ENCODE data around the gene RGL3.

The RGL3 gene

GRCh38 chr19:11448923-11449554 is 29.9 kb upstream of the RGL3 start:
- no peak for TF ChIP-seq CTCF (IDR thresholded peaks at IDR 0.05; ENCODE audit: borderline replicate concordance, control extremely low read depth, extremely low read depth, insufficient read depth, missing control alignments)
- in situ Hi-C loops (cut with MboI; ENCODE audit: low sequenced_read_pairs, unreplicated experiment): no loop called here
- no peak for DNase-seq (ENCODE audit: low spot score)

GRCh38 chr19:11448410-11448809 is 29.3 kb upstream of the RGL3 start:
- no peak for DNase-seq (ENCODE audit: low spot score)
- in situ Hi-C loops (cut with MboI; ENCODE audit: low sequenced_read_pairs, unreplicated experiment): no loop called here
- no peak for TF ChIP-seq CTCF (IDR thresholded peaks at IDR 0.05; ENCODE audit: borderline replicate concordance, control extremely low read depth, extremely low read depth, insufficient read depth, missing control alignments)

- no peak for DNase-seq (ENCODE audit: low spot score)
- in situ Hi-C loops (cut with MboI; ENCODE audit: low sequenced_read_pairs, unreplicated experiment): no loop called here
These were observed 28.5 kb upstream of the RGL3 start for GRCh38 chr19:11447347-11448262.

GRCh38 chr19:11446652-11447301 is 27.7 kb upstream of the RGL3 start:
- peak; percentile 87 for TF ChIP-seq CTCF (IDR thresholded peaks at IDR 0.05; ENCODE audit: borderline replicate concordance, control extremely low read depth, extremely low read depth, insufficient read depth, missing control alignments)
- DNase-seq (ENCODE audit: low spot score): peak; percentile 81
- in situ Hi-C loops (cut with MboI; ENCODE audit: low sequenced_read_pairs, unreplicated experiment): no loop called here

More at GRCh38 chr19:11447347-11448262, 28.5 kb upstream of the RGL3 start:
- TF ChIP-seq CTCF (IDR thresholded peaks at IDR 0.05; ENCODE audit: borderline replicate concordance, control extremely low read depth, extremely low read depth, insufficient read depth, missing control alignments): no peak

- TF ChIP-seq CTCF (IDR thresholded peaks at IDR 0.05; ENCODE audit: borderline replicate concordance, control extremely low read depth, extremely low read depth, insufficient read depth, missing control alignments): no peak
- DNase-seq (ENCODE audit: low spot score): no peak
- in situ Hi-C loops (cut with MboI; ENCODE audit: low sequenced_read_pairs, unreplicated experiment): no loop called here
These were observed 27.1 kb upstream of the RGL3 start for GRCh38 chr19:11446271-11446651.

GRCh38 chr19:11445141-11445540 is 26.0 kb upstream of the RGL3 start:
- no peak for DNase-seq (ENCODE audit: low spot score)
- no peak for TF ChIP-seq CTCF (IDR thresholded peaks at IDR 0.05; ENCODE audit: borderline replicate concordance, control extremely low read depth, extremely low read depth, insufficient read depth, missing control alignments)
- in situ Hi-C loops (cut with MboI; ENCODE audit: low sequenced_read_pairs, unreplicated experiment): no loop called here

All from GM13976 (cell line).